GM12875 (cell line): ENCODE results near the gene DLST.

ENCODE experiments used
- H3K4me3 ChIP-seq: one replicate; pipeline ENCODE4 v1.5.1; 2011; ENCODE audit warnings: low read depth, low read length, control low read depth
- TF ChIP-seq, protein P1 (sequence below): IDR thresholded peaks from 2 replicates; pipeline ENCODE4 v1.5.1; 2011; ENCODE audit warnings: low read depth, mild to moderate bottlenecking, control low read depth, inconsistent platforms, low read length, moderate library complexity, borderline replicate concordance; ENCODE audit not compliant: insufficient read depth

Gene DLST

DNA sequence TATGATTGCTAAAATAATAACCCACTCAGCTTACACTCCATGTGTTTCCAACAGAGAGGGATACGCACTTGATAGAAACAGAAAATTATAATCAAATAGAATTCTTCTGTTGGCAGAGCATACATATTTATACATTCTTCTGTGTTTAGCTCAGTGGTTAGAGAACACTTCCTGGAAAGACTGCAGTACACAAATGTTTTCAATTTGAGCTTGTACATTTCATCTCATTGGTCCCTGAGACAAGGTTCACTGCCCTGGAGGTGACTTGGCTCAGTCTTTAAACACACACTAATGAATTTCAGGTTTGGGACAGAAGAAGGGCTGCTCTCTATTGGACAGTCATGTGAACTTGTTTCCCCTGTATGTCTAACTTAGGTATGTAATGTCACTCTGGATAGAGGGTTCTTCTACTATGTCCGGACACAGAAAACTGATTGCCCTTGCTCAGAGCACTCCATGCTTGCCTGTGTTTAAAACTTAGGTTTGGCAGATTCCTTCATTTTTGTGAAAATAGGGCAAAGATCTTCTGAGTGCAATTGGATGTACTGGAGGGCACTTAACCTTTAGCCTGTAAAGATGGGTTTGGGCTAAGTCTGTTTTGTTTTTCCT lies 28.7 kb upstream of the DLST start:
- TF ChIP-seq, protein P1, sequence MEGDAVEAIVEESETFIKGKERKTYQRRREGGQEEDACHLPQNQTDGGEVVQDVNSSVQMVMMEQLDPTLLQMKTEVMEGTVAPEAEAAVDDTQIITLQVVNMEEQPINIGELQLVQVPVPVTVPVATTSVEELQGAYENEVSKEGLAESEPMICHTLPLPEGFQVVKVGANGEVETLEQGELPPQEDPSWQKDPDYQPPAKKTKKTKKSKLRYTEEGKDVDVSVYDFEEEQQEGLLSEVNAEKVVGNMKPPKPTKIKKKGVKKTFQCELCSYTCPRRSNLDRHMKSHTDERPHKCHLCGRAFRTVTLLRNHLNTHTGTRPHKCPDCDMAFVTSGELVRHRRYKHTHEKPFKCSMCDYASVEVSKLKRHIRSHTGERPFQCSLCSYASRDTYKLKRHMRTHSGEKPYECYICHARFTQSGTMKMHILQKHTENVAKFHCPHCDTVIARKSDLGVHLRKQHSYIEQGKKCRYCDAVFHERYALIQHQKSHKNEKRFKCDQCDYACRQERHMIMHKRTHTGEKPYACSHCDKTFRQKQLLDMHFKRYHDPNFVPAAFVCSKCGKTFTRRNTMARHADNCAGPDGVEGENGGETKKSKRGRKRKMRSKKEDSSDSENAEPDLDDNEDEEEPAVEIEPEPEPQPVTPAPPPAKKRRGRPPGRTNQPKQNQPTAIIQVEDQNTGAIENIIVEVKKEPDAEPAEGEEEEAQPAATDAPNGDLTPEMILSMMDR, result no peak
- H3K4me3 ChIP-seq, result no peak overlapping the region

DNA sequence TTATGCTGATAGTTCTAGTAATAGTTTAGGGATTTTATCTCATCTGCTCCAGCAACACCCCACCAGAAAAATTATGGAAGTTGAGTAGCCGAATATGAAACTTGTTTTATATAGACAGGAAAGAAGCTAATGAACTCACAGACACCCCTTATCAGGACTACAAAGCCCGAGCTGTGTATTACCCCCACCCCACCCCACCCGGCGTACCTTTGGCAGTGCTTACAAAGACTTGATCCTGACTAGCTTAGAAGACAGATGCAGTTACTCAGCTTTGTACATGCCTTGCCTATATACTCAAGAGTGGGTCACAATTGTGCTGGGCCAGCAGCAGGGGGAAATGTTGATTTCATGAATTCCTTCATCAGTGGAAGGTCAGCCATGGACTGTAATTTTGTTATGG lies 28.1 kb upstream of the DLST start:
- no peak overlapping the region for H3K4me3 ChIP-seq
- TF ChIP-seq, protein P1, result no peak

DNA sequence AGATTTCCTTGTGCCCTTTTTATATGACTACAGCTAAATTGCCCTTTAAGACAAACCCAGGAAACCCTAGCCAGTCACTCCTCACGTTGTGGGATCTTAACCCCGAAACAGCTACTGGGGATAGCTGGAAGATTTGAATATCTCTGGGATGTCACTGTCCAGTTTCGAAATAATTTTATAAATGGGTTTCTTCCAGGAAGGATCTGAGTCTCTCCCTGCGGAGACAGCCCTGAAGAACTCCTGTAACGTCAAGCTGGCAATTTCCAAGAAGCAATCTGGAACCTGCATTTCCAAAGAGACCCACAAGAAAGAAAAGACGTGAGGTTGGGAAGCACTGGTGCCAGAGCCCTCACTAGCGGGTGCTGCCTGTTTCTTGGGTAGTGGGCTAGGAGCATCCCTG lies 26.7 kb upstream of the DLST start:
- H3K4me3 ChIP-seq, result no peak overlapping the region

DNA sequence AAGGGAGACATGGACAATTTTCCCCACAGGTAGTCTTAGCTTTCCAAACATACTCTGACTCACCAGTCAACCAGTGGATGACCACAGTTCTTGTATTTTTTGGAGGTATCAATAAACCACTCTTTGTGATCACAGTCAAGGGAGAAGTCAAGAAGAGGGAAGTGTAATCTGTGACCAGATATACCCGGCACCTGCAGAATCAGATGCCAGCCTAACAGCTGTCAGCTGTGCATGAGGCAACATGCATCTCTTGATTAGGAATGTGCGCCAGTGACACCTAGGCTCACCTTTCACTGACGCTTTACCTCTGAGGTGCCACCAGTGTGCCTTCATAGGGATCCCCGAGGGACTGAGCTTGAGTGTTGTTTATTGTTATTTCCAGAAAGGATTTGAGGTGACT lies 25.8 kb upstream of the DLST start:
- TF ChIP-seq, protein P1, result no peak
- no peak overlapping the region for H3K4me3 ChIP-seq

More for the DNA sequence above, 26.7 kb upstream of the DLST start:
- TF ChIP-seq, protein P1, result no peak

DNA sequence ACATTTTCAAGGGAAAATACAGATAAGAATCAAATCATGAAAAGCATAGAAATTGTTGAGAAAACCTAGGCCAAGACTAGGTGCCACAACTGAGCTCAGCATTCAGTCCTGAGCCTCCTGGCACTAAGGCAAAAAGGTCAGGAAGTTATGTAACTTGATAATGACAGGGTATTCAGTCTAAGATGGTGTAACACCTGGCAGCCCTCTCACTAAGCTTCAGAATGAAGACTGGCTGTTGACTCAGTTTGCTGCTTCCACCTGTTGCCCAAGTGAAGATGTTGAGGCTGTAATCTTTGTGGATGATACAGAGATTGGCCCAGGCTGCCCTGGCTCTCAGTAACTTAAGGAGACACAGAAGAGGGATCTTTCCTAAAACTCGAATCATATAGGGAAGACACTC lies 25.4 kb upstream of the DLST start:
- TF ChIP-seq, protein P1, result no peak
- no peak overlapping the region for H3K4me3 ChIP-seq

DNA sequence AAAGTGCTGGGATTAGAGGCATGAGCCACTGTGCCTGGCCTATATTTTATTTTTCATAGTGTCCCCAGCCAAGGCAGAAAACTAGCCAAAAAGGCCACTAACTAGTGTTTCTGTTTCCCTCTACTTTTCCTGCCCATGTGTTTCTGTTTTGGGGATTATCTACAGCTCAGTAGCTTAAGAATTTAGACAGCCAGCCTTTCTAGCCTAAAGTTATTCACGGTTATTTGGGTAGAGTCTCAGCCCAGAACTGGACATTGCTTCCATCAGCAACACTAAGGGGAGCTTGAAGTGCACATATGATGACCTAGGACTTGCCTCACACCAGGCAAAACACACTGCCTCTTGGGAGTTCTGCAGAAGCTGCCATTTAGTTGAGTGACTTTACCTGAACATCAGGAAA lies 23.7 kb upstream of the DLST start:
- TF ChIP-seq, protein P1, result no peak
- H3K4me3 ChIP-seq, result no peak overlapping the region

DNA sequence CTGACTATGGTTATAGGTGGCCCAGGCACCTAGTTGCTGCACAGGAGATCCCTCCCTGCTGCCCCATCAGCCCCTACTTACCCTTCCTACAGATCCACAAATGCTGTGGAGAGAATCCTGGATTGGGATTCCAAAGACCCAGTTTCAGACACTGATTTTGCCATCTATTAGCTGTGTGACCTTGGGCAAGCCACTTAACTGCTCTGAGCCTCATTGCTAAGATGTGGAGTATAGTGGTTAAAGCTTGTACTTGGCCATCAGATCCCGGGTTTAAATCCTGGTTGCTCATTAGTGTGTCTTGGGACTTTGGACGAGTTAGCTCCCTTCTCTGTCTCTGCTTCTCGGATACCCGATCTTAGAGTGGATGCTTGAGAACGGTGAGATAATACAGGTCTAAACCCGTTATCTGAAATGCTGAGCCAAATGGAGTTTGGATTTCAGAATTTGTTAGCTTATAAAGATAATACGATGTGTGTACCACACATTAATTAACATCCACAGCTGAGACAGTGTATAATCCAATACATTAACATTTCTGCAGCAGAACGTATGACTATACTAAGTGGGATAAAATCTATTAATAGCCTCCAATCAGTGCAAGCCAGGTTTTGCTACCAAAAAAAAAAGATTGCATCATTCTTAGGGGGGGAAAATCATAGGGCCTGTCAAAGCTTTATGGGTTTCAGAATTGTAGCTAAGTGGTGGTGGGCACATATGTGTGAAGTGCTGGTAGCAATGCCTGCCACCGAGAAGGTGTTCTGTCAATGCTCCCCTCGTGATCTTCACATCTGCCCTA lies 21.8 kb upstream of the DLST start:
- H3K4me3 ChIP-seq, result no peak overlapping the region
- TF ChIP-seq, protein P1, result no peak
